ENCODE data around the gene C11orf68. TPM values are rescaled to one million over a fixed set of nuclear protein-coding genes. Genes with fewer than 3 reads are reported as not detected.

C11orf68 gene
- total RNA-seq, 1 experiment from 2014 or later: 36.5 TPM

GRCh38 chr11:65896034-65896999 is 22.5 kb downstream of the C11orf68 start:
- H2AFZ ChIP-seq: no peak overlapping the region
- H3K4me1 ChIP-seq (replicated peaks; ENCODE audit: insufficient read depth): peaks cover 40% of the 10 kb centered on the region
- TF ChIP-seq EZH2 (IDR thresholded peaks at IDR 0.05; ENCODE audit: low read depth): no peak
- TF ChIP-seq, protein P1, sequence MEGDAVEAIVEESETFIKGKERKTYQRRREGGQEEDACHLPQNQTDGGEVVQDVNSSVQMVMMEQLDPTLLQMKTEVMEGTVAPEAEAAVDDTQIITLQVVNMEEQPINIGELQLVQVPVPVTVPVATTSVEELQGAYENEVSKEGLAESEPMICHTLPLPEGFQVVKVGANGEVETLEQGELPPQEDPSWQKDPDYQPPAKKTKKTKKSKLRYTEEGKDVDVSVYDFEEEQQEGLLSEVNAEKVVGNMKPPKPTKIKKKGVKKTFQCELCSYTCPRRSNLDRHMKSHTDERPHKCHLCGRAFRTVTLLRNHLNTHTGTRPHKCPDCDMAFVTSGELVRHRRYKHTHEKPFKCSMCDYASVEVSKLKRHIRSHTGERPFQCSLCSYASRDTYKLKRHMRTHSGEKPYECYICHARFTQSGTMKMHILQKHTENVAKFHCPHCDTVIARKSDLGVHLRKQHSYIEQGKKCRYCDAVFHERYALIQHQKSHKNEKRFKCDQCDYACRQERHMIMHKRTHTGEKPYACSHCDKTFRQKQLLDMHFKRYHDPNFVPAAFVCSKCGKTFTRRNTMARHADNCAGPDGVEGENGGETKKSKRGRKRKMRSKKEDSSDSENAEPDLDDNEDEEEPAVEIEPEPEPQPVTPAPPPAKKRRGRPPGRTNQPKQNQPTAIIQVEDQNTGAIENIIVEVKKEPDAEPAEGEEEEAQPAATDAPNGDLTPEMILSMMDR (conservative IDR thresholded peaks at IDR 0.05): no peak
- H3K36me3 ChIP-seq (ENCODE audit: low read depth): peaks cover 27% of the 10 kb centered on the region
- H3F3A ChIP-seq (ENCODE audit: insufficient read depth, low read depth): peaks cover 83% of the 10 kb centered on the region
- H3K4me2 ChIP-seq: peak overlapping the region; percentile 91
- BruUV-seq (replicated peaks): no TSS peak
- DNase-seq: no peak
- ChIA-PET POLR2A (ENCODE audit: unreplicated experiment) (interaction anchor here (0.7 kb wide), 1 partner anchor 9 kb away, joined by 4 read pairs; no protein-coding TSS in a partner anchor), CTCF (interaction anchor here (0.6 to 1.3 kb wide), 3 partner anchors 8 to 20 kb away, joined by 4 to 6 read pairs (median 4); partner anchors contain the start of gene FIBP)
- no peaks in the 10 kb centered on the region for H3K27me3 ChIP-seq (ENCODE audit: insufficient read depth, low read depth)
- H3K9me2 ChIP-seq (ENCODE audit: insufficient read depth): no peaks in the 10 kb centered on the region
- H3K27ac ChIP-seq: peak overlapping the region; percentile 95
- H3K79me2 ChIP-seq (ENCODE audit: low read depth): peaks cover 83% of the 10 kb centered on the region
- intact Hi-C loops (cut with micrococcal nuclease; ENCODE audit: unreplicated experiment): no loop called here
- H4K20me1 ChIP-seq (ENCODE audit: insufficient read depth): peaks cover 53% of the 10 kb centered on the region
- H3K9me3 ChIP-seq (ENCODE audit: insufficient read depth, low read depth): no peaks in the 10 kb centered on the region
- no peak overlapping the region for H3K4me3 ChIP-seq

GRCh38 chr11:65895482-65895981 is 23.3 kb downstream of the C11orf68 start:
- Histone ChIP-seq H2AFZ (no peak overlapping the region), H4K20me1 (ENCODE audit: insufficient read depth) (peaks cover 55% of the 10 kb centered on the region), H3F3A (ENCODE audit: insufficient read depth, low read depth) (peaks cover 83% of the 10 kb centered on the region), H3K9me3 (ENCODE audit: insufficient read depth, low read depth) (no peaks in the 10 kb centered on the region), H3K36me3 (ENCODE audit: low read depth) (peaks cover 27% of the 10 kb centered on the region), H3K9me2 (ENCODE audit: insufficient read depth) (no peaks in the 10 kb centered on the region), H3K79me2 (ENCODE audit: low read depth) (peaks cover 86% of the 10 kb centered on the region), H3K27ac (peak overlapping the region; percentile 95), H3K27me3 (ENCODE audit: insufficient read depth, low read depth) (no peaks in the 10 kb centered on the region), H3K4me2 (peak overlapping the region; percentile 91), H3K4me3 (no peak overlapping the region), H3K4me1 (replicated peaks; ENCODE audit: insufficient read depth) (peaks cover 33% of the 10 kb centered on the region)
- intact Hi-C loops (cut with micrococcal nuclease; ENCODE audit: unreplicated experiment): no loop called here
- TF ChIP-seq, protein P1 (conservative IDR thresholded peaks at IDR 0.05): no peak
- TF ChIP-seq EZH2 (IDR thresholded peaks at IDR 0.05; ENCODE audit: low read depth): no peak
- POLR2A ChIA-PET (ENCODE audit: unreplicated experiment): interaction anchor here (0.7 kb wide), 1 partner anchor 36 kb away, joined by 6 read pairs; no protein-coding TSS in a partner anchor
- no TSS peak for BruUV-seq (replicated peaks)
- CTCF ChIA-PET: interaction anchor here (0.6 to 0.9 kb wide), 2 partner anchors 9 to 21 kb away, joined by 4 to 6 read pairs; no protein-coding TSS in a partner anchor
- DNase-seq: no peak

- Histone ChIP-seq H3K9me3 (ENCODE audit: insufficient read depth, low read depth) (no peaks in the 10 kb centered on the region), H3K36me3 (ENCODE audit: low read depth) (peaks cover 27% of the 10 kb centered on the region), H3F3A (ENCODE audit: insufficient read depth, low read depth) (peaks cover 94% of the 10 kb centered on the region), H3K4me2 (0 out of 2 replicates have a peak overlapping the region, but pooled peaks have one; percentile 16), H3K27ac (no peak overlapping the region), H4K20me1 (ENCODE audit: insufficient read depth) (peaks cover 55% of the 10 kb centered on the region), H2AFZ (no peak overlapping the region), H3K27me3 (ENCODE audit: insufficient read depth, low read depth) (no peaks in the 10 kb centered on the region), H3K4me3 (no peak overlapping the region), H3K4me1 (replicated peaks; ENCODE audit: insufficient read depth) (peaks cover 44% of the 10 kb centered on the region), H3K79me2 (ENCODE audit: low read depth) (peaks cover 77% of the 10 kb centered on the region), H3K9me2 (ENCODE audit: insufficient read depth) (no peaks in the 10 kb centered on the region)
- intact Hi-C loops (cut with micrococcal nuclease; ENCODE audit: unreplicated experiment): no loop called here
- BruUV-seq (replicated peaks): no TSS peak
- no peak for TF ChIP-seq EZH2 (IDR thresholded peaks at IDR 0.05; ENCODE audit: low read depth)
- TF ChIP-seq, protein P1 (conservative IDR thresholded peaks at IDR 0.05): no peak
- DNase-seq: no peak
- ChIA-PET CTCF (no interaction called here), POLR2A (ENCODE audit: unreplicated experiment) (interaction anchor here (0.6 kb wide), 1 partner anchor 784 kb away, joined by 4 read pairs; the partner anchor contains the start of gene RBM4B)
Observed at GRCh38 chr11:65894034-65894591, 24.7 kb downstream of the C11orf68 start.
